GM18867 (cell line): ENCODE results near the gene EFCAB8.
"Not testable (repeated sequence)": the region's sequence is repeated elsewhere in the genome, so short reads cannot be mapped to it uniquely, and the experiment has no call there.

Experiments used
- ATAC-seq: cut with Tn5 transposase; IDR thresholded peaks from one replicate; pipeline ENCODE4 v1.9.1; 2021; ENCODE audit warnings: mild to moderate bottlenecking, moderate library complexity; ENCODE audit not compliant: unreplicated experiment

EFCAB8 gene

DNA sequence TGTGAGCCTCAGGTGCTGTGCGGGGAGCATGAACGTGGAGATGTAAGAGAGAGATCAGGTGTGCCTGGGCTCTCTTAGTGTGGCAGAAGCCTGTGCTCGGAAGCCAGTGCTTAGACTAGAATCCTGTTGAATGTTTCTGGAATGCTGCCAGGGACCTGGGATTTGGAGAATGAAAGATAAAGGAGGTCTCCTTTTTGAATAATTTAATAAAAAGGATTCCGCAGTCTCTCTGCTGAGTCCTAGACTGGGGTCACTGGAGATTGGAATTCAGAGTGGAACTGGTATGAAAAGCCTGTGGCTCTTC, 18.8 kb upstream of the EFCAB8 start:
- no peak for ATAC-seq

DNA sequence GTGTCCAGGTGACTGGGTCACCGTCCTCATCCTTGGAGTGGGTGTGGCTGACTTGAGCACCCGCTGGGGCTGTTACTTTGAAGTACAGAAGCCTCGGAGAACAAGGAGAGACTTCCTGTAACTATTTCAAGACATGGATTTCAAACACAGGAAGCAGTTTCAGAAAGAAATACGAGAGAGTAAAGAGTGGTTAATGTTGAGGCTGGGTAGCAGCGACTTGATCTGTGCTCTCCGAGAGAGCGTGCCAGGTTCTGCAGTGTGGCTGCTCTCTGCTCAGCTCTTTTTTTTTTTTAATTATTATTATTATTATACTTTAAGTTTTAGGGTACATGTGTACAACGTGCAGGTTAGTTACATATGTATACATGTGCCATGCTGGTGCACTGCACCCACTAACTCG, 17.5 kb upstream of the EFCAB8 start:
- no peak for ATAC-seq

DNA sequence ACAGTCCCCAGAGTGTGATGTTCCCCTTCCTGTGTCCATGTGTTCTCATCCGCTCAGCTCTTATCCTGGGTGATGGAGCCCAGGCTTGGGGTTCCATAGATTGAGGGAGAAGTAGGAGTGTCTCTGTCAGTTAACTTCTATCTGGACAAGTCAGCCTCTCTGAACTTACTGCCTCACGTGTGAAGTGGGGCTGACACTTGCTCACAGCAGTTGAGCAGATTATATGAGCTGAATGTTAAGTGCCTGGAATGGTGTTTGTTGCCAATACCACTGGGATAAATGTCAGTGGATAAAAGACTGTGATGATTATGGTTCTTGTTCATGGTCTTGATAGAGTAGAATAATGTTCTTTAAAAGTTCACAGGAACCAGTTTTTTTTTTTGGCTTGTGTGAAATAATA, 17.1 kb upstream of the EFCAB8 start:
- no peak for ATAC-seq

DNA sequence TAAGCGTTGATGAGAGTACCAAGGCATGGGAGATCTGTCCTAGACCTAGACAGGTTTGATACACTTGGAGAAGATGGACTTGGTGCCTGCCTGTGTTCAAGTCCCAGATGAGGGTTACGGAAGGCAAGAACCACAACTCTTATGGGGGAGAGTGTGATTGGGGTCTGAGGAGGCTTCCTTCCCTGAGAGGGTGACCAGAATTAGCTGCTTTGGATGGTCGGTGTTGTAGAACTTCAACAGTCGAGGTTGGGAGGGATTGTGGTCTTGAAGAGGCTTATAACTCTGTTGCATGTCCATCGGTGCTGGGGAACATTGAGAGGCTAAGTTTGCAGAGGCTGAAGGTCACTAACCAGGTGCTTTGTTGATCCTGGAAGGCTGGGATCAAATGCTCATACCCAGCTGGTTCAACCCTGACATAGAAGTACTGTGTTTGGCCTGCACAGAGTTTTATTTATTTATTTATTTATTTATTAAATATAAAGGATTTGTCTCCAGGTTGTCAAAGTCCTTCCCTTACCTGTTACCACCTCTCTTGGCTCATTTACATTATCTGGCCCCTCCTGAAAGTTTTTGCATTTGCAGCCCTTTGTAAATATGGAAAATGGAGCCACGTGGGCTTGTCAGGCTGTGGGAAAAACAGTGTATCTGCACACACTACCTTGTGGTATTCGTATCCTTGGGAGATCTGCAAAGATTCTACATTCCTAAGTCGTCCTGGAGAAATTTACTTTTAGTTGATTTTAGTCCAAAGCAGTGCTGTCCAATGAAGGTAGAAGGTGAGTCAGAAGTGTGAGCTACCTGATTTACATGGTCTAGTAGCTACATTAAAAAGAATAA, 15.8 kb upstream of the EFCAB8 start:
- ATAC-seq: no peak

DNA sequence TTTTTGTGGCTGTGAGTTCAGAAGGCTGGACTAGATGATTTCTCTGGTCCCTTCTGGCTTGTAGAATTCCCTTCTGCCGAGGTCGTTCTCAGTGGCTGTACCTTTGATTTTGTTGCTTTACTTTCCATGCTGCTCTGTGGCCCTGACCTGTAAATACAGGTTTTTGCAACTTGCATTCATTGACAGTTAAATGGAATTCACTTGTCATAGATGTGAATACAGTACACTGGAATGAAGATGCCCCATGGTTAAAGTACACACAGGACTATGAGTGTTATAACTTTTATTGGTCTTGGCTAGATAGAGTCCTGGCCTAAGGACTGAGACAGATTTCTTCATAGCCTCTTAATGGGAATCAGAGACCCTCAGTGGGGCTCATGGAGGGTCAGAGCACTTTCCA, 12.9 kb upstream of the EFCAB8 start:
- no peak for ATAC-seq

DNA sequence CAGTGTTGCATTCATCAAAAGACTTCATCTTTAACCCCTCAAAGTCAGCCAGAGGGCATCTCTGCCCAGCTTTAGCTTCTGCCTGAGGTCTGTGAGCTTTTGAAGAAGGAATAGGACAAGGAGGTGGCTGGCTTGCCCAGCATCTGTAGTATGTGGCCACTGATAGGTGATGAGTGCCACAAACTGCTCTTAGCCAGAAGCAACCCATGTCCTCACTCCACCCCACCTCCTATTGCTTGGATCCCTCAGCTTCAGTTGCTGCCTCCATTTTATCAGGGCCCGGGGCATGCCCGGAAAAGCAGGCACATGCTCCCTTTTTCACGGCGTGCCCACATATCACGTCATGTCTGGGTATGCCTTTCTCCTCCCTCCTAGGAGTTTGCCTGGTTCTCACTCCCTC, 11.9 kb upstream of the EFCAB8 start:
- no peak for ATAC-seq

DNA sequence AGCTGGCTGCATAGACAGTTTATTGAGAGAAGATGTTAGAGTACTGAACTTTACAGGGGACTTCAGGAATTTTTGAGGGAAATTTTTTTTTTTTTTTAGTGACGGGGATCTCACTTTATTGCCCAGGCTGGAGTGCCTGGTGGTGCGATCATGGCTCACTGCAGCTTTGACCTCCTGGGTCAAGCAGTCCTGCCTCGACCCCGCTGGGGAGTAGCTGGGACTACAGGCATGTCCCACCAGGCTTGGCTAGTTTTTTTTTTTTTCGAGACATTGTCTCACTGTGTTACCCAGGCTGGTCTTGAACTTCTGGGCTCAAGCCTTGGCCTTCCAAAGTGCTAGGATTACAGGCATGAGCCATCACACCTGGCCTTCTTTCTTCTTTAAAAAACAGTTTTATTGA, 10.8 kb upstream of the EFCAB8 start:
- no peak for ATAC-seq

DNA sequence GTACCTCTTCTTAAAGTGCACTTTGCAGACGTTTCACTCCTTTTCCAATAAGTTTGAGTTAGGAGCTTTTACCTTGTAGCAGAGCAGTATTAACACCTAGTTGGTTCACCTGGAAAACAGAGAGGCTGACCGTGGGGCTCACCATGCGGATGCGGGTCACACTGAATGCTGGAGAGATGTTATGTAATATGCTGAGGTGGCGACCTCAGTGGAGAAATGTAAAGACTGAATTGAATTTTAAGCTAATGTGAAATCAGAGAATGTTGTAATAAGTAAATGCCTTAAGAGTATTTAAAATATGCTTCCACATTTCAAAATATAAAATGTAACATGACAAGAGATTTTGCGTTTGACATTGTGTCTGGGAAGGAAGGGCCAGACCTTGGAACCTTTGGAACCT, 9.9 kb upstream of the EFCAB8 start:
- no peak for ATAC-seq

DNA sequence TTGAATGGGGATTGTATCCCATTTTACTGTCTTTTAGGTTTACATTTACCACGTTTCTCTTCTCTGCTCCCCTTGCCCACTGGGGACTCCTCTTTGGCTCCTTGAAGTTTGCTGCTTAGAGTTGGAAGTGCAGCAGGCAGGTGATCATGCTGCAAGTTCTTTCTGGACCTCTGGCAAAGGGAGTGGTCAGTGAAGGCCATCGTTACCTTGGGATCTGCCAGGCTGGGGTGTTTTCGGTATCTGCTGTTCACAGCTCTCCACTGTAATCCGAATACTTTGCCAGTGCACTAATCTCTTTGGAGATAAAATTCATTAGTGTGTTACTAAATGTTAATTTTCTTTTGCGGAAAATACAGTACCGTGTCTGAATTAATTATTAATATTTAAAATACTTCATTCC, 9.1 kb upstream of the EFCAB8 start:
- no peak for ATAC-seq

DNA sequence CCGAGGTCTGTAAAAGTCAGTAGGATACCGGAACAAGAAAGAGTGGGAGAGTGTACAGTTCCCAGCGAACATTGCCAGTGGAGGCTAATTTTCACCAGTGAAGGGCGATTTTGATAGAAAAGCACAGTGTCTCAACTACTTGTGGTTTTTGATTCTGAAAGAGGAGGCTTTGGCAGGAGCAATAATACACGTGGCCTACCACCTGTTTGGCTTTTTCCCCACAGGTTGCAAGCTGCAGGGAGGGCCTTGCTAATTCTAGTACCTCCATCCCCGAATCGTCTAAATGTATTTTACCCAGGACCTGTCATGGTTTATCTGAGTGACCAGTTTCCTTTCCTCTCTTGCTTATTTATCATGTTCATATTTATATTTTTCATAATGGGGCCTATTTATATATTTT, 3.3 kb upstream of the EFCAB8 start:
- no peak for ATAC-seq

DNA sequence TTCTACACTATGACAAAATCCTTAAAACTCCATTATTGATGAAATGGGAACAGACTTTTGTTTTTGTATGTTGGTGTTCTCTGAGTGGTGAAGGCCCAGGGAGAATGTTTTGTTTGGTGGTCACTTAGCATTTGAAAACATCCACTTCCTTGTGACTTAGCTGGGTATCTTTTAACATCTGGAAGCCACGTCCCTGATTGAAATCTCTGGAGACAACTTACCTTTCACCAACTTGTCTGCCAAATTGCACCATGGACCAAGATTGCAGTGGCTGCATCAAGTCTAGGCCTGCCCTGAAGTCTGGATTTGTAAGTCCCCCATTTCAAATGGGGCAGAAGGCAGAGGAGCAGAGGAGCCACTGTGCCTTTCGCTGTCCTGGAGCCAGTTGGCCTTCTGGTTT, 534 bp upstream of the EFCAB8 start:
- ATAC-seq: no peak

DNA sequence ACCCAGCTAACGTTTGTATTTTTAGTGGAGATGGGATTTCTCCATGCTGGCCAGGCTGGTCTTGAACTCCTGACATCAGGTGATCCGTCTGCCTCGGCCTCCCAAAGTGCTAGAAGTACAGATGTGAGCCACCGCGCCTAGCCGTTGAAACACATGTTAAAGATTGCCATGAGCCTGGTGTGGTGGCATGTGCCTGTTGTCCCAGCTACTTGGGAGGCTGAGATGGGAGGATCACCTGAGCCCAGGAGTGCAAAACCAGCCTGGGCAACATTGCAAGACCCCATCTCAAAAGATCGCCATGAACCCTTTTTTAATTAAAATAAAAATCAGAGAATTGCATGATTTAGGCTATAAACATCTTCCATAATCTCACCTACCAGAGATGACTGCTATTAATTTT, 2.7 kb downstream of the EFCAB8 start:
- no peak for ATAC-seq

DNA sequence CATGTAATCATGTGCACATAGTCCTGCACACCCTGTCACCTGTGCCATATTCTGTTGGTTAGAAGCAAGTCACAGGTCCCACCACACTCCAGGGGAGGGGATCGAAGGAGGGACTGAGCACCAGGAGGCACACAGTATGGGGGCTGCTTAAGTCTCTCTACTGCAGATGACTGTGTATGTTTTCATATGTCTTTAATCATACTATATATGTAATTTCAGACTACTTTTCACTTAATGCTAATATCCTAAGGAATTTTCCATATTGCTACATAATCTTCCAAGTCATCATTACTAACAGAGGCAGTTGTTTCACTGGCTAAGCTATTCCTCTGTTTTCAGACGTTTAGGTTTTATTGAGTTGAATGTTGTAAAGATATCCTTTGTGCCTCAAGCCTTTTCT, 10.8 kb downstream of the EFCAB8 start:
- no peak for ATAC-seq

DNA sequence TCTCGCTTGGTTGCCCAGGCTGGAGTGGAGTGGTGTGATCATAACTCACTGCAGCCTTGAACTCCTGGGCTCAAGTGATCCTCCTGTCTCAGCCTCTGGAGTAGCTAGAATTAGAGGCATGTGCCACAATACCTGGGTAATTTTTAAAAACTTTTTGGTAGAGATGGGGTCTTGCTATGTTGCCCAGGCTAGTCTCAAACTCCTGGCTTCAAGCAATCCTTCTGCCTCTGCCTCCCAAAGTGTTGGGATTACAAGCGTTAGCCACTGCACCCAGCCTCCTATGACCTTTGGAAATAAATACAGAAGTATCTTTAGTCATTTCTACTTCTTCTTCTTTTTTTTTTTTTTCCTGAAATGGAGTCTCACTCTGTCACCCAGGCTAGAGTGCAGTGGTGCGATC, 11.8 kb downstream of the EFCAB8 start:
- not testable (repeated sequence) for ATAC-seq

DNA sequence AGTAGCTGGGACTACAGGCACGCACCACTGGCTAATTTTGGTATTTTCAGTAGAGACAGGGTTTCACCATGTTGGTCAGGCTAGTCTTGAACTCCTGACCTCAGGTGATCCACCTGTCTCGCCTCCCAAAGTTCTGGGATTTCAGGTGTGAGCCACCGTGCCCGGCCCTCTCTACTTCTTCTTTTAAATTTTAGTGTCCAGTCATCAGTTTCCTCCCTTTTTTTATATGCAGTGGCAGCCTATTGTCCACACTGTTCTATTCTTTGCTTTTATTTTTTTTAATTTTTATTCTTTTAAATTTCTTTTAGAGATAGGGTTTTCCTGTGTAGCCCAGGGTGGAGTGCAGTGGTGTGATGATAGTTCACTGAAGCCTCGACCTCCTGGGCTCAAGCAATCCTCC, 12.3 kb downstream of the EFCAB8 start:
- no peak for ATAC-seq

DNA sequence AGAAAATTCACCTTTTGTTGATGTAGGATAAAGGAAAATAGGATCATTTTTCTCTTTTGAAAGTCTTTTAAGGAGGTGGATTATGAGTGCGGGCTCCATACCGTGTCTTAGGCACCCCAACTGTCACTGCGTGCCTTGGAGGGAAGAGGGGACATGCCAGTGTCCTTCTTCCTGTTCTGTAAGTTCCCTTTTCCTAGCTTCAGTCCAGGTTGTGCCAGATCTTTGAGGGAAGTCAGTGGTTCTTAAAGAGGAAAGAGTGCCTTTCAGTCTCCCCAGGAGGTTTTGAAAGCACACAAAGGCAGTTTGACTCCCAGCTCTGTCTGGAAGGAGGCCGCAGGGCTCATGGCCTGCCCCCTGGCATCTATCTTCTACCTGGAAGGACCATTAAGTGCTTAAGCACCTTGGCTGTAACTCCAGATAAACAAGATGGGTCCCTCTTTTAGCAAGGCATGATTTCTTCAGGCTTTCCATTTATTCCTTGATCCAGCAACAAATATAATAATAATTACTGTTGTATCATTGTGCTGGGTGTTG, 13.0 kb downstream of the EFCAB8 start:
- no peak for ATAC-seq

DNA sequence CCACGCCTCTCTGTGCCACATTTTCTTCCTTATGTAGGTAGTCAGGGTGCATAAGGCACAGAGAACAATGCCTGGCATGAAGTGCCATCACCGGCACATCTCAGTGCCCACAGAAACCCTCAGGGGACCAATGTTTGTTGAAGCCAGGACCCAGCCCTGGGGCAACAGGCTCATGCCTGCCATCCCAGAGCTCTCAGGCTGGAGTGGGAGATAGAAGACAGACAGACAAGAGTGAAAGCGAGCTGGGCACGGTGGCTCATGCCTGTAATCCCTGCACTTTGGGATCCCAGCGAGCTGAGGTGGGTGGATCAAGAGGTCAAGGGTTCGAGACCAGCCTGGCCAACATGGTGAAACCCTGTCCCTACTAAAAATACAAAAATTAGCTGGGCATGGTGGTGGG, 13.5 kb downstream of the EFCAB8 start:
- ATAC-seq: no peak

DNA sequence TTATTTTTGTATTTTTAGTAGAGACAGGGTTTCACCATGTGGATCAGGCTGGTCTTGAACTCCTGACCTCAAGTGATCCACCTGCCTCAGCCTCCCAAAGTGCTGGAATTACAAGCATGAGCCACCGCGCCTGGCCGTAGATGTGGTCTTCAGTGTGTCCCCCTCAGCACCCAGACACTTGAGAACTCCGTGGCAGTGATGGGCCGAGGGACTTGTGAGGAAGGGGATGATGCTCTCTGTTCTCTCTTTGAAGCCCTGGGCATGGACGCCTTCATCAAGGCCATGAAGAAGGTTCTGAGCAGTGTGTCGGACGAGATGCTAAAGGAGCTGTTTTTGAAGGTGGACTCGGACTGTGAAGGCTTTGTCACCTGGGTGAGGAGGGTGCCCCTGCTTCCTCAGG, 16.9 kb downstream of the EFCAB8 start:
- ATAC-seq: no peak

DNA sequence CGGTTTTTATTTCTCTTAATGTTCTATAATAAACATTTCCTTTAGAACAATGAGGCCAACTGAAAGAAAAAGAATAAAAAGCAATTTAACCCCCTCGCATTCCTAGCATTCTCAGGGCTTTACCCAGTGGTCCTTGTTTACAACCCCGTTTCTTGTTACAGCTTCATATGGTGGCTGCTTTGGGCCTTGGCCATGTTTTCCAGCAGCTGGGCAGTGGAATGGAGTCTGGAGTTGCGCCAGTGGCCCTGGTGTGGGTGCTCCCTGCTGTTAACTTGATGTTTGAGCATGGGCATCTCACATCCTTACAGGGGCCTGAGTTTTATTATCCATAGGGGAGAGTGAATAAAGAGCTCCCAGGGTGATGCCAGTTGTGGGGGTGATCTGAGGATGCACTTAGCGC, 18.8 kb downstream of the EFCAB8 start:
- no peak for ATAC-seq

DNA sequence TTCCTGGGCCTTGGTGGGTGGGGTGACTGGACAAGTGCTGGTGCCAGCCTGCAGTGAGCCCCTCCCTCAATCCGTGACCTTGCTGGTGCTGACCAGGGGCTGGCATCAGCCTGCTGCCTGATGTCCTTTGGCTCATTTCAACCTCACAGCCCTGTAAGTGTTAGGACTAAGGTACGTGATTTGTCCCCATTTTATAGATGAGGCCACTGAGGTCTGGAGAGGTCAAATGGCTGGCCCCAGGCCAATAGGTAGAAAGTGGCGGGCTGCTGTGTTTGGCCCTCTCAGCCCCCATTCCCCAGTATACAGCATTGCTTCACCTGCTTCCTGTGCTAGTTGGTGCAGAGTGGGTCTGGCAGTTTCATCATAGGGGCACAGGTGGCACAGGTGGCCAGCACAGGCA, 20.1 kb downstream of the EFCAB8 start:
- ATAC-seq: no peak

DNA sequence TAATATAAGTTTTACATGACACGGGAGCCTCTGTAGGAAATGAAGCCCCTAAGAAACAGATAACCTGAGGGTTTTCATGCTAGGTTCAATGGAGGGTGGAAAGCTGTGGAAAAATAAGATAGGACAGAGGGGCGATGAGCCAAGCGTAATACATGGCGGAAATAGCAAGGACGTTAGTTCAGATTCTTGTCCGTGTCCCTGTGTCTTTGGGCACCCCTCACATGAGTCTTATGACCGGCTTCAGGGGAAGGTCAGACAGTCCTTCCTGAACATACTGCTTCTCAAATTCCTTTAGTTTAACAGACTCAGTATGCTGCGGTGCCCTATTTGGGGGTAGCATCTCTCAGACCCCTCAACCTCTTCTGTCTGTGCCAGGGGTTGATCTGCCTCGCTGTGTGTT, 20.8 kb downstream of the EFCAB8 start:
- ATAC-seq: no peak

DNA sequence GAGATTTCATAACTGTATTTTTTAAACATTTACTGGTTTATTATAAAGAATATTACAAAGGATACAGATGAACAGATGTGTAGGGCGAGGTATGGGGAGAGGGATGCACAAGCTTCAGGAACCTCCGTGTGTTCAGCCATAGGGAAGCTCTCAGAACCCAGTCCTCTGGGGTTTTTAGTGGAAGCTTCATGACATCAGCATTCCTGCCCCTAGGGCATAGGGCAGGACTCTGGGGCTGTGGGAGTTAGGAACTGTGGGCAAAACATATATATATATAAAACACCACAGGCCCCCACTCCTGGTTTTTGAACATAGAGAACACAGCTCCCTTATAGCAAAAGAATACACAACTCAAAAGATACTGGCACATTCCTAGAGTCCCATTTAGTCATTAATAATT, 21.9 kb downstream of the EFCAB8 start:
- ATAC-seq: no peak

DNA sequence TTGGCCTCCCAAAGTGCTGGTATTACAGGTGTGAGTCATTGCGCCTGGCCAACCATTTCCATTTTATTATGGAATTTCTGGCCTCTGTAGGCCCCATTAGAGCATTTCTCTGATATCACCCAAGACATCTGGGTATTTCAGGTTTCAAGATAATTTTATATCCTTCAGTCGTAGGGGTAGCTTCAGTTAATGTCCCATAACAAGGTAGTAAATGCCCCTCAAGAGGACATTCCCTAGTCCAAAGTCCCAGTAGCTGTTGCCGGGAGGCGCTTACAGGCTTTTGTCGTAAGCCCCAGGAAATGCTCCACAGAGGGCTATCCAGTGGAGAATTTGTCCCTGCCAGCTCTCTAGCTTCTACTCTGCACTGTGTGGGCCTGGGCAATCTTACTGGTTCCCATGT, 24.4 kb downstream of the EFCAB8 start:
- ATAC-seq: no peak
